Left renal cortex interstitium (tissue), 4 donors: ENCODE results near the gene MYO1H. TPM values are rescaled to one million over a fixed set of nuclear protein-coding genes. Genes with fewer than 3 reads are reported as not detected.

Source experiments
- DNase-seq, 4 donors: peaks; one replicate each; pipeline ENCODE4 v3.0.0-alpha.2; 2013; ENCODE audit warnings: low read depth in 4 of 4, low spot score in 2 of 4, missing footprints in 1 of 4
- polyA plus RNA-seq, 4 donors: library from polyadenylated mRNA; unstranded; fragments of 120-200 nt; gene quantifications; one replicate each; pipeline ENCODE4 v1.2.1, GENCODE V29; 2013; ENCODE audit not compliant: insufficient read length in 4 of 4

The MYO1H gene
- polyA plus RNA-seq, 4 donors = 0.89 to 2.7 (median 2.2) TPM

DNA sequence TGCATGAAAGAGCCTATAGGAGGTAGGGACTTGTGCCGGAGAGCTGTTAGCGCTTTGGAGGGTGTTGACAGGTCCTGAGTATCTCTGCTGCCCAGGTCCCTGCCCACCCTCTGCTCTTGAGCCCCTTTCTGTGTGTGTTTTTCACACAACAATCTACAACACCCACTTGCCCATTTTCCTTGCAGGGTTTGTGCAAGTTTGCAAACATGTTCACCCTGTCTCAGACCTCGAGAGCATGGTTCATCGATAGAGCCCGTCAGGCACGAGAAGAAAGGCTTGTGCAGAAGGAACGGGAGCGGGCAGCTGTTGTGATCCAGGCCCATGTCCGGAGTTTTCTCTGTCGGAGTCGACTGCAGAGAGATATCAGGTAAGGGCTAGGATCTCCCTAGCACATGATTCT, 135.6 kb downstream of the MYO1H start:
- no peak for DNase-seq

DNA sequence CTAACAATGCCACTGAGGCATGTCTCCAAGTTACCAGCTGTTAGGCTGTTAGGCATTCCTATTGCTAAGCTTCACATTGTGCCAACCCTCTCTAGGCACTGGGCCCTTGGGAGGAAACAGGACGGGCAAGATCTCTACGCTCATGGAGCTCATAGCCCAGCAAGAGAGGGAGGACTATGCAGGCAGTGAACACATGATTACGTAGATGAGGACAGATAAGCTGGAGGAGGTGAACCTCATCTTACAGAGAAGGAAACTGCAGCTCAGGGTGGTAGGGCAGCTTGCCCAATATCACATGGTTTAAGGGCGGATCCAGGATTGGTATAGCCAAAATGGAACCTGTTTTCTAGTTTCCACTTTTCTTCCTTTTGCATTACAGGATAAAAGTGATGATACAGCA, 137.5 kb downstream of the MYO1H start:
- no peak for DNase-seq

DNA sequence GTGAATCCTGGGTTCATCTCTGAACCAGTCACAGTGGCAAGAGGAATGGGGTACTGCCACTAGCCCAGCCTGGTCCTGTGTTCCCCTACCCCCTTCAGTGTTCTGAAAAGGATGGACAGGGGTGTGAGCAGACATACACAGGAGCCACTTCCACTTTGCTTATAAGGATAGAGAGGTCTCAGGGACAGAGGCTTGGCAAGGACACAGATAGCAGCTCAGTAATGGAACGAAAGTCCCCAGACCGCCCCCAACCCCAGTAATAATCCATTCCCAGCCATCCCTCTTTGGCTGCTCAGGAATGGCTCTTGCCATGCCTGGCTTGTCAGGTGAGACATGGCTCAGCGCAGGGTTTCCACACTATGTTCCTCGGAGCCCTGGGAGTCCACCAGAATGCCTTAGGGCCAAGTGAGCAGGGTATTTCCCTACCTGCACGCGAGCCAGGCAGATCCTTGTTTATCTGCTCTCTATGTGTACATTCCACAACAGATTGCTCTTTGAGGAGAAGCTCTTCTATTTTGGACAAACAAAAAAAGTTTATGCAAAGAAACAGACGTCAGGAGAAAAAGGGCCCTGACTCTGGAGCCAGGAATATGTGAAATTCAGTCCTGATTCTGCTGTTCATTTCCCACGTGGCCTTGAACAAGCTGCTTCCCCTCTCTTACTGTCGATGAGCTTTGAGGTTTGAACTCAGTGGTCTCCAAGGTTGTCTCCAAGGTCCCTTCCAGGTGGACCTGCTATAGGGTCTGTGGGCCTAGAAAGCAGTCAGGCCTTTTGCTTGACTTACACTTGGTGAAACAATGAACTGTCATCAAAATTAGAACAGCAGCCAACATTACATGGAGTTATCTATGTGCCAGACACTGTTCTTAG, 139.7 kb downstream of the MYO1H start:
- no peak for DNase-seq

DNA sequence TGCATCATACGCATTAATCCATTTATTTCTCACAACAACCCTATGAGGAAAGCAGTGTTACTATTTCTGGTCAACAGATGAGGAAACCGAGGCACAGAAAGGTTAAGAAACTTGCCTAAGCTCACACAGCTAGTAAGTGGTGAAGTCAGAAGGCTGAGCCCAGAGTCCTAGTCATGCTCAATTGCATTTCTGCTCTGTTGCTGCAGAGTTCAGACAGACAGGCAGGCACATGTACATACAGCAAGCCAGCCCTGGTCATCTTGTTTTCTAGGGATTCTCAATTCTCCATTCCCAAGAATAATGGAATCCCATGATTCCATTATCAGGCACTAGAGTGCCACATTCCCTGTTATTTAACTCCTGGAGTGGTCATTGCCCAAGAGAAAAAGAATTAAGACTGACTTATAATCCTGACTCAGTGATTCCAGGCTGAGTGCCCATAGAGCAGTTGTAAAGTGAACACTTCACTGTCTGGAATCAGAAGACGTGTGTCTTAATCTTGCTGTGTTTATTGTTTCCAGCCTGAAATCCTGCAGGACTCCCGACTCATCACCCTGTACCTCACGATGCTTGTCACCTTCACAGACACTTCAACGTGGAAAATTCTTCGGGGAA, 140.5 kb downstream of the MYO1H start:
- no peak for DNase-seq

DNA sequence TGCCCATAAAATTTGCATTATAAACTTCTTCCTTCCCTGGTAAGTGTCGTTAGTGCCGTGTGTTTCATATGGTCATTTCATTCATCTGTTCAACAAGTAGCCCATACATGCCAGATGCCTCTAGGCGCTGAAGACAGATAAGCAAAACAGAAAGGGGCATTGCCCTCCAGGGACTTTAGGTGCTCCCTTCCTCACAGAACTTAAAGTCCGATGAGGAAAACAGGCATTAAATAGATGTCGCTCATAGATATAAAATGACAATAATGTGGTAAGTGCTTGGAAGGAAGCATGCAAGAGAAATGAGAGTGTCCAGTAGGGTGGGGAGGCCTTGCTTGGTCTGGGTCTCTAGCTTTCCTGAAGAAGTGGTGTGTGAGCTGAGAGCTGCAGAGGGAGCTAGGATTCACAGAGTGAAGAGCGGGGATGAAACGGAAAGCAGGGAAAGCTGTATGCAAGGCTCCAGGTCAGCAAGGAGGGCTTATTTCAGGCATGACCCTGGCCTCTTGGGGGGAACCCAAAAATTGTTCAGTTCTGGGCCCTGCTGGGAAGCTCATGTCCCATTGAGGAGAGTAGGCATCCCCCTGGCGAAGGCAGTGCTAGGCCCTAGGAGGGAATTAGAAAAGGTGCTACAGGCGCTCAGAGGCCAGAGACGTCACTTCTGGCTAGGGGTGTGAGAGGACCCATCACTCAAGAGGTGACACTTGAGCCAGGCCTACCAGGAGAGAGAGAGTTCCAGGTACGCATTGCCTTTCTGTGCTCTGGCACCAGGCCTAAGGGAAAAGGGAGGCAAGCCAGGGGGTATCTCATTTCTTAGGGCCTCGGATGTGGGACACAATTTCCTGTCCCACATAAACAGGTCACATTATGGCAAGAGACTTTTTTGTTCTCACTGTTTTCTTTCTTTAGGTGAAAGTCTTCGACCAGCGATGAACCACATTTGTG, 141.6 kb downstream of the MYO1H start:
- no peak for DNase-seq

DNA sequence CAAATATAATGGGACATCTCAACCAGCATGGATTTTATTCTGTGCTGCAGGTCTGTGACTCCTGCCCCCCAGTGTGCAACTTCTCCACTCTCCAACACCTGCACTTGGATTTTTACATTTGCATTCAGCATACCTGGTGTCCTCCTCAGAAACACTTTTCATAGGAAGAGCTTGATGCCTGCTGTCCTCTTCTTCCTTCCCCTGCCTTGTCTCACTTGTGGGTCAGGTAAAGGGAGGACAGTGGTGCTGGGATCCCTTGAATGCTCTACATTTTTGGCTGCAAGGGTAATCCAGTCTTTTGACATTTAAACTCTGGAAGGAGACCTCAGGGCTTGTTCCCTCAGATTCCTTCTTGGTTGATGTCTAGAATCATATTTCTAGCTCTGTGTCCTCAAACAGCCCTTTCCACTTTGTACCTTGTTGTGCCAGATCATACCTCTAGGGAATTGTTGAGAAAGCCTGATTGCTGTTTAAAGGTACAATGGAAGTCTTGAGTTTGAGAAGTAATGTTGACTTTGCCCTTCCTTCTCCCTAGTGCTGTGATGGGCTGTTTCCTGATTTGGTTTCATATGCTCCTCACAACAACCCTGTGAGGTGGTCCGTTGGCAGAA, 142.4 kb downstream of the MYO1H start:
- no peak for DNase-seq

DNA sequence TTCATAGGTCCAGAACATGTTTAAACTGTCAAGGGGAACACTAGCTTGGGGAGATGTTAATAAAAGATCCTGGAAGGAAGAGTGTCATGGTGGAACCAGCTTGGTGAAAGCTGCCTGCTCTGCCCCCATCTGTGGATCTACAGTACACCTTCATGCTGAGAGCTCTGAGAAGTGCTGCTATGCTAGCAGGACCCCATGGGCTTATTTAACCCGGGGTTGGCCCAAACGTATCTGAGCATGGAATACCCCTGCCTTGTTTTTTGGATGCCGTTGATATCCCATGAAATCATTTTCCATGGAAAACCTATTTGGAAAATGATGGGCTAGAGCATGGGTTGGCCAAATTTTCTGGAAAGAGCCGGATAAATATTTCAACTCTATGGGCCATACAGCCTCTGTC, 144.0 kb downstream of the MYO1H start:
- DNase-seq = no peak

DNA sequence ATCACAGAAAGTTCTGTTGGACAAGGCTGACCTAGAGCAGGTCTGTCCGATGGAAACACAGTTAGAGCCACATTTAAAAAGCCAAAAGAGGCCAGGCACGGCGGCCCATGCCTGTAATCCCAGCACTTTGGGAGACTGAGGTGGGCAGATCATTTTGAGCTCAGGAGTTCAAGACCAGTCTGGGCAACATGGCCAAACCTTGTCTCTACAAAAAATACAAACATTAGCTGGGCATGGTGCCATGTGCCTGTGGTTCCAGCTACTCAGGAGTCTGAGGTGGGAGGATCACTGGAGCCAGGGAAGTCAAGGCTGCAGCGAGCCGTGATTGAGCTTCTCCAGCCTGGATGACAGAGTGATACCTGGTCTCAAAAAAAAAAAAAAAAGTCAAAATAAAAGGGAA, 144.7 kb downstream of the MYO1H start:
- DNase-seq = no peak

DNA sequence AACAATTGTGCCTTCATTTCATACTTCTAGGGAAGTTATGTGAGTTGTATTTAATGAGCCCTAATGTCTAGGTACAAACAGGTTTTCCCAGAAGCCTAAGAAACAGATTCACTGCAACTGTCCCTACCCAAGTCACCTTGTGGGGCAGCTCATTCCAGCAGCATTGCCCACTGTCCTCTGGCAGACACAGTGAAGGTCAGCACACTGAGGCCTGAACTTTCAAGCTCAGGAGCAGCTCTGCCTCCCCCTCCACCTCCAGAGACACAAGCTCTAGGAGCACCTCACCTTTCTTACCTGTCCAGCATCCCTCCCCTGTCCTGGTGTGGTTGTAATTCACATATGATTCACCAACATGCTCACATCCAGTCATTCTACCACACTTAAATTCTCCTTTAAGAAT, 145.4 kb downstream of the MYO1H start:
- DNase-seq = no peak

DNA sequence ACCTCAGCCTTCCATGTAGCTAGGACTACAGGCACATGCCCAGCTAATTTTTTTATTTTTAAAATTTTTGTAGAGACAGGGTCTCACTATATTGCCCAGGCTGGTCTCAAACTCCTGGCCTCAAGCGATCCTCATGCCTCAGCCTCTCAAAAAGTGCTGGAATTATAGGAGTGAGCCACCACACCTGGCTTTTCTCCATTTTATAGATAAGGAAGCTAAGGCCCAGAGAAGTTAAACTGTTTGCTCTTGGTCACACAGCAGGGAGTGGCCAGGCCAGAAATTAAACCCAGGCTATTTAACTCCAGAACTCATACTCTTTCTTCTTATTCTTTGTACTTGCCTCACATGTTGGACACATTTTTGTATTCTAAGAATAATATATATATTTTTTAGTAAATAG, 146.2 kb downstream of the MYO1H start:
- no peak for DNase-seq

DNA sequence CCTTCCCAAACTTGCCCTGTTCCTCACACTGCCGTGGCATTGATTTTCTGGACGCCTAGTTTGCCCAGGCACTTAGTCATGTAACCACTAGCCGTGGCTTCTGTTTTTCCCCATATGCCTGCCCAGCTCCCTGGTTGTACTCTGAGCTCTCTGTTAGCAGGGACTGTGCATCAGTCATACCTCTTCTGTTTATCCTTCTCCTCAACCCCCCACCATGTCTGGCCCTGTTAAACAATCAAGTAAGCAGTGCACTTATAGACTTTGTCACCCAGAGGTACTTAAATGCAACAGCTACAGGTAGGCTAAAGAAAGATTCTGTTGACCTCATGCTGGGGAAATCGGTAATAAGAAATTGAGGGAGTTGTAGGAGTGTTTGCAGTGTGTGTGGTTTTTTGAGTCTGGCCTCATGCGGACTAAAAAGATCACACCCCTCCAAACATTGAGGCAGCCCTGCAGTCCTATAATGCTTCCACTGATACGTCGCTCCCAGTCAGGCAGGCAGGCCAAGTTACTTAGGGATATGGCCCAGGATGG, 146.7 kb downstream of the MYO1H start:
- DNase-seq = no peak

DNA sequence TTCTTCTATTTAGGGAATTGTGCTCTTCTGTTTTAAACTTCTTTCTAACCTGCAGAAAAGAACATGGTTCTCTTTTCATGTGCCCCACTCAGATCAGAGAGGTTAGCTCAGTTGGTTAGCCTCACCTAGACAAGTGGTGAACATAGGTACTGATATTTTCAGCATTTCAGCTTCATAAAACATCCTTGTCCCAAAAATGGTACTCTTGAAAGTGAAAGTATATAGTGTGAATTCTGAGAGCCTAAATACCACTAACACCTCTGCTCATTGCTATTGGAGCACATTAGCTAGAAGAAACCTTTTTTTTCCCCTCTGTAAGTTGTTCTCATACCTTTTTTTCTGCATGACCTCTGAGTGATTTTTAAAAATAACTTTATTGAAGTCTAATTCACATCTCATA, 147.3 kb downstream of the MYO1H start:
- DNase-seq = no peak

DNA sequence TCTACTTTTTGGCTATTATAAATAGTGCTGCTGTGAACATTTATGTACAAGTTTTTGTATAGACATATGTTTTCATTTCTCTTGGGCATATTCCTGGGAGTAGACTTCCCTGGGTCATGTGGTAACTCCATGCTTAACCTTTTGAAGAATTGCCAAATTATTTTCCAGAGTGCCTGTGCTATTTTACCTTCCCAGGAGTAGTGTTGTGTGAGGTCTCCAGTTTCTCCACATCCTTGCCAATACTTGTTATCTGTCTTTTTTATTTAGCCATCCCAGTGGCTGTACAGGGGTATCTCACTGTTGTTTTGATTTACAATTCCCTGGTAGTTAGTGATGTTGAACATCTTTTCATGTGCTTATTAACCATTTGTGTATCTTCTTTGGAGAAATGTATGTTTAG, 148.6 kb downstream of the MYO1H start:
- no peak for DNase-seq

DNA sequence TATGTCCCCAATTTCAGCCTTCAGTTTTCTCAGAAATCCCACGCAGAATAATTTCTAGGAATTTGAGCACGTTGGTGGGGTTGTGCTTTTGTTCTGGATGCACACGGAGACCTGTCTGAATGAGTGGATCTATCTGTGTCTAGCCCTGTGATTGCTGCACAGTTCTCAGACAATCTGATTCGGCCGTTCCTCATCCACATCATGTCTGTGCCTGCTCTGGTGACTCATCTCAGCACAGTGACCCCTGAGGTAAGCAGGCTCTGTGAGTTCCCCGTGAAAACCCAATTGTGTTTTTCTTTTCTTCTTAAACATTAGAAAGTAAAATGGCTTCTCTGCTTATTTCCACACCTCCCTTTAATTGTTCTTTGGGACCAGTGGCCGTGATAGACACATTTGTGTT, 150.0 kb downstream of the MYO1H start:
- no peak for DNase-seq

Other genes starting within 250 kb of the MYO1H start
- gene ACACB, start 231.3 kb upstream of the MYO1H start, polyA plus RNA-seq = 10 to 100 TPM; 14.4 to 28.9 (median 21.5) TPM
- gene FOXN4, start 38.6 kb upstream of the MYO1H start, polyA plus RNA-seq = 1 to 10 TPM; 1.1 to 2.8 (median 2.1) TPM
- gene KCTD10, start 129.4 kb downstream of the MYO1H start, polyA plus RNA-seq = 10 to 100 TPM; 50.9 to 59.7 (median 54.9) TPM
- gene UBE3B, start 129.7 kb downstream of the MYO1H start, polyA plus RNA-seq = 10 to 100 TPM; 24.8 to 39.3 (median 35.2) TPM
- gene MMAB, start 225.6 kb downstream of the MYO1H start, polyA plus RNA-seq = 10 to 100 TPM; 35.0 to 44.9 (median 37.5) TPM
- gene MVK, start 225.9 kb downstream of the MYO1H start, polyA plus RNA-seq = 10 to 100 TPM; 20.3 to 24.7 (median 22.1) TPM